Stomach (tissue), 4 donors: ENCODE measurements around the gene MKRN2OS.

Source experiments
- EP300 ChIP-seq: sonication (generic); formaldehyde crosslinking; IDR thresholded peaks from one replicate; pipeline ENCODE4 v1.6.1; 2017; ENCODE audit warnings: antibody characterized with exemption
- POLR2A ChIP-seq, 4 donors: fragments of 450-650 bp; IDR thresholded peaks; one replicate each; pipeline ENCODE4 v1.6.1; 2016; ENCODE audit warnings: antibody characterized with exemption in 4 of 4, control low read depth in 2 of 4, mild to moderate bottlenecking in 1 of 4, moderate library complexity in 1 of 4

GRCh38 chr3:12562451-12562850 is 17.2 kb upstream of the MKRN2OS start:
- TF ChIP-seq EP300 (no peak), POLR2A (IDR thresholded peaks at IDR 0.05) (no peak)
